SK-N-SH treated with all-trans-retinoic acid at 6 μM for 48 hours (cell line): ENCODE results near the gene FAM83C.

Experiments used
- ATAC-seq: fragments of 200-7000 bp; cut with Tn5 transposase; 3 replicates; pipeline ENCODE4 v1.9.1; 2020; ENCODE audit warnings: mild to moderate bottlenecking, moderate library complexity
- ARNTL ChIP-seq: fragments of 450-650 bp; formaldehyde crosslinking; IDR thresholded peaks from 2 replicates; pipeline ENCODE4 v1.5.0; 2020; ENCODE audit warnings: low read depth, mild to moderate bottlenecking, moderate library complexity, borderline replicate concordance
- CREB5 ChIP-seq: fragments of 250-450 bp; sonication (Bioruptor Pico); IDR thresholded peaks from 2 replicates; pipeline ENCODE4 v1.5.1; 2020; ENCODE audit warnings: low read depth, mild to moderate bottlenecking, moderate library complexity
- CSDC2 ChIP-seq: fragments of 250-450 bp; sonication (Bioruptor Pico); IDR thresholded peaks from 2 replicates; pipeline ENCODE4 v1.5.0; 2020; ENCODE audit warnings: mild to moderate bottlenecking, moderate library complexity
- ESRRG ChIP-seq: fragments of 250-450 bp; sonication (Bioruptor Pico); IDR thresholded peaks from 2 replicates; pipeline ENCODE4 v1.6.1; 2021; ENCODE audit warnings: mild to moderate bottlenecking
- GLIS3 ChIP-seq: fragments of 250-450 bp; sonication (Bioruptor Pico); IDR thresholded peaks from 2 replicates; pipeline ENCODE4 v1.5.0; 2020; ENCODE audit warnings: mild to moderate bottlenecking, moderate library complexity
- OSR1 ChIP-seq: fragments of 250-450 bp; sonication (Bioruptor Pico); IDR thresholded peaks from 2 replicates; pipeline ENCODE4 v1.8.0; 2022; ENCODE audit warnings: moderate library complexity, mild to moderate bottlenecking, inconsistent platforms
- PATZ1 ChIP-seq: fragments of 250-450 bp; sonication (Bioruptor Pico); IDR thresholded peaks from 2 replicates; pipeline ENCODE4 v1.8.0; 2020; ENCODE audit warnings: mild to moderate bottlenecking, moderate library complexity, borderline replicate concordance
- PPARA ChIP-seq: fragments of 250-450 bp; sonication (Bioruptor Pico); IDR thresholded peaks from 2 replicates; pipeline ENCODE4 v1.5.0; 2020; ENCODE audit warnings: mild to moderate bottlenecking, borderline replicate concordance
- RARB ChIP-seq: fragments of 250-450 bp; sonication (Bioruptor Pico); IDR thresholded peaks from 2 replicates; pipeline ENCODE4 v1.8.0; 2021; ENCODE audit warnings: mild to moderate bottlenecking, moderate library complexity
- SNAI2 ChIP-seq: fragments of 250-450 bp; sonication (Bioruptor Pico); IDR thresholded peaks from 2 replicates; pipeline ENCODE4 v1.5.0; 2020; ENCODE audit warnings: mild to moderate bottlenecking, moderate library complexity
- TCF4 ChIP-seq: fragments of 250-450 bp; sonication (Bioruptor Pico); IDR thresholded peaks from 2 replicates; pipeline ENCODE4 v1.8.0; 2021; ENCODE audit warnings: mild to moderate bottlenecking, moderate library complexity, borderline replicate concordance
- ZC3H10 ChIP-seq: fragments of 250-450 bp; sonication (Bioruptor Pico); IDR thresholded peaks from 2 replicates; pipeline ENCODE4 v1.5.1; 2021; ENCODE audit warnings: mild to moderate bottlenecking, moderate library complexity
- ZFP3 ChIP-seq: fragments of 250-450 bp; sonication (Bioruptor Pico); IDR thresholded peaks from 2 replicates; pipeline ENCODE4 v1.5.0; 2020; ENCODE audit warnings: mild to moderate bottlenecking, moderate library complexity
- ZFP30 ChIP-seq: fragments of 450-650 bp; formaldehyde crosslinking; IDR thresholded peaks from 2 replicates; pipeline ENCODE4 v1.5.0; 2022; ENCODE audit warnings: mild to moderate bottlenecking, moderate library complexity
- ZNF8 ChIP-seq: fragments of 450-650 bp; formaldehyde crosslinking; IDR thresholded peaks from 2 replicates; pipeline ENCODE4 v1.5.0; 2020; ENCODE audit warnings: mild to moderate bottlenecking, moderate library complexity
- TF ChIP-seq, protein P1 (sequence below): fragments of 250-450 bp; sonication (Bioruptor Pico); IDR thresholded peaks from 2 replicates; pipeline ENCODE4 v1.5.1; 2021; ENCODE audit warnings: mild to moderate bottlenecking, moderate library complexity
- TF ChIP-seq, protein P2 (sequence below): fragments of 250-450 bp; sonication (Bioruptor Pico); IDR thresholded peaks from 2 replicates; pipeline ENCODE4 v1.5.0; 2020; ENCODE audit warnings: mild to moderate bottlenecking, moderate library complexity
- TF ChIP-seq, protein P3 (sequence below): fragments of 250-450 bp; sonication (Bioruptor Pico); IDR thresholded peaks from 2 replicates; pipeline ENCODE4 v1.8.0; 2021; ENCODE audit warnings: low read depth, mild to moderate bottlenecking, moderate library complexity, borderline replicate concordance

Gene FAM83C

GRCh38 chr20:35303382-35303734, 11.1 kb upstream of the FAM83C start:
- no peak for ATAC-seq
- no peak for TF ChIP-seq ARNTL (CRISPR knock-in tag)
- no peak for TF ChIP-seq GLIS3 (CRISPR knock-in tag)
- TF ChIP-seq CSDC2 (CRISPR knock-in tag), result no peak
- TF ChIP-seq ZFP3 (CRISPR knock-in tag), result no peak
- TF ChIP-seq TCF4, result no peak
- no peak for TF ChIP-seq ZC3H10 (CRISPR knock-in tag)
- TF ChIP-seq SNAI2, result no peak
- TF ChIP-seq ZNF8 (CRISPR knock-in tag), result no peak
- TF ChIP-seq PPARA (CRISPR knock-in tag), result no peak
- TF ChIP-seq, all 23 proteins: peak for 0

DNA sequence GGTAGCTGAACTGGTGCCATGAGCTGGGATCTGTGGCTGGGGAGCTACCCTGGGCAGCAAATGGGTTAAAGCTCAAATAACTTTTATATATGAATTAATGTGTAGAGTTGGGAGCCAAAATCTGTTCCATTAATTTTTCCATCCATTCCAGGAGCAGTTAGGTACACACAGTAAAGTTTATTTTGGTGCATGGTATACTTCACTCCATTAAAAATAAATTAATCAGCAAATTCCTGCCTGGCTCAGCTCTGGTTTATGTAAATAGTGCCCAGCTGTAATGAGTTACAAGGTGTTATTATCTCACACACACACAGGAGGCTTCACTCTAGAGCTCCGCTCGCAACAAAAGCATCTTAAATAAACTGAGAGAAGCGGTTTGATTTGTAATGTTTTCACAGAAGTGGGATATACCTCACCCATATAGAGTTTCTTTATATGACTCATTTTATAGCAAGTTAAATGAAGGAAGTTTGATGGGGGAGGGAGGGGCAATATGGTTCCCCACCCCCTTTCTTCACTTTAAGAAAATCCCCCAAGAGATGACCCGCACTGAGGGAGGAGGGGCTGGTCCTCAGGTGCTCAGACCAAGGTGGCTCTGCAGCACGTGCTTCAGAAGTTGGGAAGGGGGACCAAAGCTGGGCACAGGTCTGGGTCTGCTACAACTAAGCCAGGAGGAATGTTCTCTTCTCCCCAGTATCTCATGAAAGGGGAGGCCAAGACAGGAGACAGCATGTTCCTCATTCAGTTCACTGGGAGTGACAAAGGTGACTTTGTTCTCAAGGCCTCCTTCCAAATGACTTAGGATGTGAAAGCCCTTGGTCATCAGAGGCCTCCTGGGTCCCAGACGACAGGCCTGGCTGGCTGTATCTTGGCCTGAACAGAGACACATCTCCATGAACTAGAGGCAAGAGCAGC, 10.5 kb upstream of the FAM83C start:
- ATAC-seq, result no peak
- no peak for TF ChIP-seq RARB (CRISPR knock-in tag)
- no peak for TF ChIP-seq ARNTL (CRISPR knock-in tag)
- TF ChIP-seq ESRRG (CRISPR knock-in tag), result no peak
- TF ChIP-seq, protein P1, sequence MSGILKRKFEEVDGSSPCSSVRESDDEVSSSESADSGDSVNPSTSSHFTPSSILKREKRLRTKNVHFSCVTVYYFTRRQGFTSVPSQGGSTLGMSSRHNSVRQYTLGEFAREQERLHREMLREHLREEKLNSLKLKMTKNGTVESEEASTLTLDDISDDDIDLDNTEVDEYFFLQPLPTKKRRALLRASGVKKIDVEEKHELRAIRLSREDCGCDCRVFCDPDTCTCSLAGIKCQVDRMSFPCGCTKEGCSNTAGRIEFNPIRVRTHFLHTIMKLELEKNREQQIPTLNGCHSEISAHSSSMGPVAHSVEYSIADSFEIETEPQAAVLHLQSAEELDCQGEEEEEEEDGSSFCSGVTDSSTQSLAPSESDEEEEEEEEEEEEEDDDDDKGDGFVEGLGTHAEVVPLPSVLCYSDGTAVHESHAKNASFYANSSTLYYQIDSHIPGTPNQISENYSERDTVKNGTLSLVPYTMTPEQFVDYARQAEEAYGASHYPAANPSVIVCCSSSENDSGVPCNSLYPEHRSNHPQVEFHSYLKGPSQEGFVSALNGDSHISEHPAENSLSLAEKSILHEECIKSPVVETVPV (CRISPR knock-in tag), result no peak
- TF ChIP-seq, protein P2, sequence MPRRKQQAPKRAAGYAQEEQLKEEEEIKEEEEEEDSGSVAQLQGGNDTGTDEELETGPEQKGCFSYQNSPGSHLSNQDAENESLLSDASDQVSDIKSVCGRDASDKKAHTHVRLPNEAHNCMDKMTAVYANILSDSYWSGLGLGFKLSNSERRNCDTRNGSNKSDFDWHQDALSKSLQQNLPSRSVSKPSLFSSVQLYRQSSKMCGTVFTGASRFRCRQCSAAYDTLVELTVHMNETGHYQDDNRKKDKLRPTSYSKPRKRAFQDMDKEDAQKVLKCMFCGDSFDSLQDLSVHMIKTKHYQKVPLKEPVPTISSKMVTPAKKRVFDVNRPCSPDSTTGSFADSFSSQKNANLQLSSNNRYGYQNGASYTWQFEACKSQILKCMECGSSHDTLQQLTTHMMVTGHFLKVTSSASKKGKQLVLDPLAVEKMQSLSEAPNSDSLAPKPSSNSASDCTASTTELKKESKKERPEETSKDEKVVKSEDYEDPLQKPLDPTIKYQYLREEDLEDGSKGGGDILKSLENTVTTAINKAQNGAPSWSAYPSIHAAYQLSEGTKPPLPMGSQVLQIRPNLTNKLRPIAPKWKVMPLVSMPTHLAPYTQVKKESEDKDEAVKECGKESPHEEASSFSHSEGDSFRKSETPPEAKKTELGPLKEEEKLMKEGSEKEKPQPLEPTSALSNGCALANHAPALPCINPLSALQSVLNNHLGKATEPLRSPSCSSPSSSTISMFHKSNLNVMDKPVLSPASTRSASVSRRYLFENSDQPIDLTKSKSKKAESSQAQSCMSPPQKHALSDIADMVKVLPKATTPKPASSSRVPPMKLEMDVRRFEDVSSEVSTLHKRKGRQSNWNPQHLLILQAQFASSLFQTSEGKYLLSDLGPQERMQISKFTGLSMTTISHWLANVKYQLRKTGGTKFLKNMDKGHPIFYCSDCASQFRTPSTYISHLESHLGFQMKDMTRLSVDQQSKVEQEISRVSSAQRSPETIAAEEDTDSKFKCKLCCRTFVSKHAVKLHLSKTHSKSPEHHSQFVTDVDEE (CRISPR knock-in tag), result no peak
- no peak for TF ChIP-seq ZC3H10 (CRISPR knock-in tag)
- TF ChIP-seq ZFP30 (CRISPR knock-in tag), result no peak
- no peak for TF ChIP-seq SNAI2
- no peak for TF ChIP-seq CREB5 (CRISPR knock-in tag)
- no peak for TF ChIP-seq CSDC2 (CRISPR knock-in tag)

- TF ChIP-seq OSR1, result no peak
- TF ChIP-seq RARB (CRISPR knock-in tag), result no peak
- TF ChIP-seq, all 23 proteins: peak for 0
- ATAC-seq, result no peak
Measured at GRCh38 chr20:35301426-35301825, 9.2 kb upstream of the FAM83C start.

DNA sequence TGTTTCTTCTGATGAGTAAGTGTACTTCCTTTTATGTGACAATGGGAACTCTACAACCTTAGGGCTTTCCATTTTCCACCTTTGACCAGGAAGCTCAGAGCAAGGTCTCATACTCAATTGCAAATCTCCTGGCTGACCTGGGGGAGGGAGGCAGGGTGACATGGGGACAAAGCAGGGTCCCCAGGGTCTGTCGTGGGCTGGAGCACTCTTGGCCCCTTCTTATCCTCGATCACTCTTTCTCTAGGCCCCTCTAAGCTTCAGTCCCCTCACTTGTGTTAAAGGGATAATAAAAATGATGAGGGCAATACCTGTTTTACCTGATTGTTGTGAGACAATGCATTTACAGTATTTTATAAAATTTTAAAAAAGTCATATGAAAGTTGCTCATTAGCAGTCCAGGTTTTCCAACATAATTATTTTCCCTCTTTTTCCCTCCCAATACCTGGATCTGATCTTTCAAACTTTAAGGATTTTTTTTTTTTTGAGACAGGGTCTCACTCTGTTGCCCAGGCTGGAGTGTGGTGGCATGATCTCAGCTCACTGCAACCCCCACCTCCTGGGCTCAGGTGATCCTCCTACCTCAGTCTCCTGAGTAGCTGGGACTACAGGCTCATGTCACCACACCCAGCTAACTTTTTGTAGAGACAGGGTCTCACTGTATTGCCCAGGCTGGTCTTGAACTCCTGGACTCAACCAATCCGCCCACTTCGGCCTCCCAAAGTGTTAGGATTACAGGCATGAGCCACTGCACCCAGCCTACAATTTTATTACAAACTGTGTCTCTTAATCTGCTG, 8.4 kb upstream of the FAM83C start:
- ATAC-seq, result no peak
- TF ChIP-seq PATZ1 (CRISPR knock-in tag) (no peak), OSR1 (no peak), ZFP3 (CRISPR knock-in tag) (no peak), ESRRG (CRISPR knock-in tag) (no peak), CREB5 (CRISPR knock-in tag) (no peak), RARB (CRISPR knock-in tag) (no peak)
- TF ChIP-seq, protein P3, sequence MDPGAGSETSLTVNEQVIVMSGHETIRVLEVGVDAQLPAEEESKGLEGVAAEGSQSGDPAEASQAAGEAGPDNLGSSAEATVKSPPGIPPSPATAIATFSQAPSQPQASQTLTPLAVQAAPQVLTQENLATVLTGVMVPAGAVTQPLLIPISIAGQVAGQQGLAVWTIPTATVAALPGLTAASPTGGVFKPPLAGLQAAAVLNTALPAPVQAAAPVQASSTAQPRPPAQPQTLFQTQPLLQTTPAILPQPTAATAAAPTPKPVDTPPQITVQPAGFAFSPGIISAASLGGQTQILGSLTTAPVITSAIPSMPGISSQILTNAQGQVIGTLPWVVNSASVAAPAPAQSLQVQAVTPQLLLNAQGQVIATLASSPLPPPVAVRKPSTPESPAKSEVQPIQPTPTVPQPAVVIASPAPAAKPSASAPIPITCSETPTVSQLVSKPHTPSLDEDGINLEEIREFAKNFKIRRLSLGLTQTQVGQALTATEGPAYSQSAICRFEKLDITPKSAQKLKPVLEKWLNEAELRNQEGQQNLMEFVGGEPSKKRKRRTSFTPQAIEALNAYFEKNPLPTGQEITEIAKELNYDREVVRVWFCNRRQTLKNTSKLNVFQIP (CRISPR knock-in tag), result no peak
- TF ChIP-seq, protein P1 (CRISPR knock-in tag), result no peak
